K562 (cell line): ENCODE results near the gene SLIRP. TPM values are rescaled to one million over a fixed set of nuclear protein-coding genes. Genes with fewer than 3 reads are reported as not detected.

ENCODE experiments used
- CHAMP1 ChIP-seq: fragments of 450-650 bp; IDR thresholded peaks from 2 replicates; pipeline ENCODE4 v1.6.1; 2016; ENCODE audit warnings: mild to moderate bottlenecking
- CREB3L1 ChIP-seq: fragments of 450-650 bp; IDR thresholded peaks from 2 replicates; pipeline ENCODE4 v1.6.1; 2014; ENCODE audit warnings: low read depth, mild to moderate bottlenecking, moderate library complexity, borderline replicate concordance
- HDAC2 ChIP-seq: fragments of 450-650 bp; IDR thresholded peaks from 2 replicates; pipeline ENCODE4 v1.6.1; 2016; ENCODE audit warnings: mild to moderate bottlenecking
- KDM5B ChIP-seq: fragments of 200-600 bp; sonication (generic); IDR thresholded peaks from 2 replicates; pipeline ENCODE4 v1.6.1; 2012; ENCODE audit warnings: low read depth, mild to moderate bottlenecking, moderate library complexity, low read length, control low read depth, inconsistent platforms; ENCODE audit not compliant: insufficient replicate concordance
- NBN ChIP-seq: fragments of 450-650 bp; IDR thresholded peaks from 2 replicates; pipeline ENCODE4 v1.6.1; 2016; ENCODE audit warnings: low read depth, mild to moderate bottlenecking
- RFX1 ChIP-seq: fragments of 450-650 bp; IDR thresholded peaks from 2 replicates; pipeline ENCODE4 v1.6.1; 2016; ENCODE audit warnings: mild to moderate bottlenecking, moderate library complexity
- RHOXF2B ChIP-seq: fragments of 250-450 bp; sonication (Bioruptor Pico); conservative IDR thresholded peaks from 2 replicates; pipeline ENCODE4 v1.5.1; 2021
- STAT5A ChIP-seq: IDR thresholded peaks from 2 replicates; pipeline ENCODE4 v1.6.1; 2012; ENCODE audit warnings: low read length, inconsistent platforms, borderline replicate concordance
- TBP ChIP-seq: optimal IDR thresholded peaks from 2 replicates; pipeline ENCODE3; 2011; ENCODE audit warnings: low read depth, low read length, improper control_type of control experiment
- ZBTB11 ChIP-seq, 3 experiments: fragments of 200-800 bp in 1 of 3; fragments of 250-450 bp in 1 of 3; fragments of 450-650 bp in 1 of 3; sonication (Bioruptor Pico) in 1 of 3; sonication (Bioruptor generic) in 1 of 3; formaldehyde crosslinking in 1 of 3; IDR thresholded peaks; 2 replicates each; pipeline versions ENCODE4 v1.6.1 to v1.8.0; 2016 to 2022; ENCODE audit warnings: mild to moderate bottlenecking in 2 of 3, missing genetic modification characterization in 2 of 3, missing compliant biosample characterization in 1 of 3, moderate library complexity in 1 of 3
- ZBTB43 ChIP-seq: sonication (generic); formaldehyde crosslinking; IDR thresholded peaks from 2 replicates; pipeline ENCODE4 v1.8.0; 2023; ENCODE audit warnings: mild to moderate bottlenecking, missing genetic modification reagents
- ZBTB7A ChIP-seq: IDR thresholded peaks from 2 replicates; pipeline ENCODE4 v1.6.1; 2011; ENCODE audit warnings: low read depth, mild to moderate bottlenecking, low read length, moderate library complexity, borderline replicate concordance; ENCODE audit not compliant: control insufficient read depth
- polyA plus RNA-seq, 8 experiments: library from polyadenylated mRNA; depleted of rRNA in 4 of 8; stranded (reverse) in 5 of 8; unstranded in 3 of 8; fragments of >200 nt; fragmentation: Nextera tagmentation in 2 of 8; fragmentation: Illumina TruSeq in 1 of 8; extraction: Ambion mirVana in 2 of 8; extraction: Trizol in 1 of 8; gene quantifications; 2 replicates each; pipeline versions ENCODE4 v1.2.1 to v1.2.3, GENCODE V29; 2011 to 2014; ENCODE audit warnings: inconsistent platforms in 1 of 8, missing spikeins in 1 of 8
- total RNA-seq, 7 experiments: library from RNA; depleted of rRNA in 6 of 7; stranded (reverse); fragments of >200 nt in 6 of 7; fragmentation: Illumina TruSeq in 2 of 7; extraction: Trizol in 2 of 7; gene quantifications; 2 replicates each; pipeline versions ENCODE4 v1.2.1 to v1.2.3, GENCODE V29; 2011 to 2021; ENCODE audit warnings: low replicate concordance in 1 of 7

SLIRP gene
- total and polyA plus RNA-seq, 9 of the 15 experiments (the other 6 are each of a cell fraction or from before 2014, with no cell fraction given), result 251 to 1,905 (median 491) TPM

GRCh38 chr14:77760381-77761204 is 52.7 kb downstream of the SLIRP start, which contains the start of gene SNW1 (continued):
- TF ChIP-seq ZBTB11 (CRISPR knock-in tag; IDR thresholded peaks at IDR 0.05), result peak in 2 of 3 experiments; percentile 15 to 90; a peak in 3 of 6 replicates
- TF ChIP-seq ZBTB43 (CRISPR knock-in tag), result no peak
- no peak for TF ChIP-seq CHAMP1
- TF ChIP-seq HDAC2, result 0 out of 2 replicates have a peak, but pooled peaks have one; percentile 16
- no peak for TF ChIP-seq RHOXF2B (CRISPR knock-in tag)
- 0 out of 2 replicates have a peak, but pooled peaks have one; percentile 16 for TF ChIP-seq NBN
- TF ChIP-seq CREB3L1, result peak; percentile 25; the same call in 1 of the 2 replicates
- peak; percentile 69 for TF ChIP-seq KDM5B
- peak; percentile 46 for TF ChIP-seq TBP
- TF ChIP-seq RFX1, result peak; percentile 74
- TF ChIP-seq STAT5A, result no peak
- TF ChIP-seq ZBTB7A, result peak; percentile 38; the same call in 1 of the 2 replicates
